Measurements from ENCODE around the gene RSRC2. TPM values are rescaled to one million over a fixed set of nuclear protein-coding genes. Genes with fewer than 3 reads are reported as not detected.

The RSRC2 gene
- total RNA-seq, 1 donor from 2014 or later = 124 TPM

DNA sequence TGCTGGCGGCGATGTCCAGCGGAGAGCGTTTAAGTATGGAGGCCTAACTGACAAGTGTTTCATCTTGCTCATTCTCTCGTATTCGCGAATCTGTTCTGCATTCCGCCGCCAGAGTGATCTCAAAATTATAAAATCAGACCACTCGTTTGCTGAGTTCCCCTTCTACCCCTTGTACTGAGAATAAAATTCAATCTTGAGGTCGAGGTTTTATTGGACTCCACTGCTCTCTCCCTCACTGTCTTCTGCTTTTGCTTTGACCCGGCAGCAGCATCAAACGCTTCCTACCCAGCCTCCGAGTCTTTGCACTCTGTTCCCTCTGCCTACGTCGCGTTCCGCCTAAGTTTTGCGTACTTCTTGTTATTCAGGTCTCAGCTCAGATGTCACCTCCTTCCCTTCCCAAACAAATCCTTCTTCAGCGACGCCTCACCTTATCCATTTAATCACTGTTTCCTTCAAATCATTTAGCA, 775 bp upstream of the RSRC2 start:
- Mint-ChIP-seq H3K27ac (no peak overlapping the region), H3K4me1 (ENCODE audit: low read depth) (peaks cover 15% of the 10 kb centered on the region), H3K36me3 (ENCODE audit: insufficient read depth) (peaks cover 9% of the 10 kb centered on the region), H3K9me3 (ENCODE audit: low read depth) (no peaks in the 10 kb centered on the region), H3K4me3 (ENCODE audit: low read depth) (no peak overlapping the region), H3K27me3 (no peaks in the 10 kb centered on the region)
- DNase-seq (ENCODE audit: low spot score, unreplicated experiment) = no peak
- TF ChIP-seq, protein P1, sequence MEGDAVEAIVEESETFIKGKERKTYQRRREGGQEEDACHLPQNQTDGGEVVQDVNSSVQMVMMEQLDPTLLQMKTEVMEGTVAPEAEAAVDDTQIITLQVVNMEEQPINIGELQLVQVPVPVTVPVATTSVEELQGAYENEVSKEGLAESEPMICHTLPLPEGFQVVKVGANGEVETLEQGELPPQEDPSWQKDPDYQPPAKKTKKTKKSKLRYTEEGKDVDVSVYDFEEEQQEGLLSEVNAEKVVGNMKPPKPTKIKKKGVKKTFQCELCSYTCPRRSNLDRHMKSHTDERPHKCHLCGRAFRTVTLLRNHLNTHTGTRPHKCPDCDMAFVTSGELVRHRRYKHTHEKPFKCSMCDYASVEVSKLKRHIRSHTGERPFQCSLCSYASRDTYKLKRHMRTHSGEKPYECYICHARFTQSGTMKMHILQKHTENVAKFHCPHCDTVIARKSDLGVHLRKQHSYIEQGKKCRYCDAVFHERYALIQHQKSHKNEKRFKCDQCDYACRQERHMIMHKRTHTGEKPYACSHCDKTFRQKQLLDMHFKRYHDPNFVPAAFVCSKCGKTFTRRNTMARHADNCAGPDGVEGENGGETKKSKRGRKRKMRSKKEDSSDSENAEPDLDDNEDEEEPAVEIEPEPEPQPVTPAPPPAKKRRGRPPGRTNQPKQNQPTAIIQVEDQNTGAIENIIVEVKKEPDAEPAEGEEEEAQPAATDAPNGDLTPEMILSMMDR (IDR thresholded peaks at IDR 0.05; ENCODE audit: unreplicated experiment) = no peak

GRCh38 chr12:122523846-122524718, 2.7 kb downstream of the RSRC2 start:
- Mint-ChIP-seq H3K4me3 (ENCODE audit: low read depth) (peak overlapping the region; percentile 94), H3K9me3 (ENCODE audit: low read depth) (no peaks in the 10 kb centered on the region), H3K27me3 (no peaks in the 10 kb centered on the region), H3K27ac (peak overlapping the region; percentile 95), H3K4me1 (ENCODE audit: low read depth) (peaks cover 21% of the 10 kb centered on the region), H3K36me3 (ENCODE audit: insufficient read depth) (peaks cover 19% of the 10 kb centered on the region)
- no peak for DNase-seq (ENCODE audit: low spot score, unreplicated experiment)
- TF ChIP-seq, protein P1 (IDR thresholded peaks at IDR 0.05; ENCODE audit: unreplicated experiment) = no peak

DNA sequence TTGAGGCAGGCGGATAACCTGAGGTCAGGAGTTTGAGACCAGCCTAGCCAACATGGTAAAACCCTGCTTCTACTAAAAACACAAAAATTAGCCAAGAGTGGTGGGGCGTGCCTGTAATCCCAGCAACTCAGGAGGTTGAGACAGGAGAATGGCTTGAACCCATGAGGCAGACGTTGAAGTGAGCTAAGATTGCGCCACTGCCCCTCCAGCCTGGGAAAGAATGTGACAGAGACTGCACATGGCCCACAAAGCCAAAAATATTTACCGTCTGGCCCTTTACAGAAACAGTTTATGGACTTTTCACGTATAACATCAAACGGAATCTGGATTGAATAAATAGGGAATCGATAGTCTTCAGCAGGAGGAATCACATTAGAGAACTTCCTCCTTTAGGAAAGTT, 3.5 kb downstream of the RSRC2 start:
- DNase-seq (ENCODE audit: low spot score, unreplicated experiment) = no peak
- Mint-ChIP-seq H3K27me3 (no peaks in the 10 kb centered on the region), H3K36me3 (ENCODE audit: insufficient read depth) (peaks cover 22% of the 10 kb centered on the region)

GRCh38 chr12:122520676-122521075, 6.1 kb downstream of the RSRC2 start:
- TF ChIP-seq, protein P1 (IDR thresholded peaks at IDR 0.05; ENCODE audit: unreplicated experiment) = no peak
- peaks cover 21% of the 10 kb centered on the region for H3K4me1 Mint-ChIP-seq (ENCODE audit: low read depth)
- H3K9me3 Mint-ChIP-seq (ENCODE audit: low read depth) = no peaks in the 10 kb centered on the region
- H3K27ac Mint-ChIP-seq = peak overlapping the region; percentile 67
- no peak for DNase-seq (ENCODE audit: low spot score, unreplicated experiment)
- H3K4me3 Mint-ChIP-seq (ENCODE audit: low read depth) = no peak overlapping the region
- peaks cover 38% of the 10 kb centered on the region for H3K36me3 Mint-ChIP-seq (ENCODE audit: insufficient read depth)
- no peaks in the 10 kb centered on the region for H3K27me3 Mint-ChIP-seq

More for the DNA sequence above, 3.5 kb downstream of the RSRC2 start:
- Mint-ChIP-seq H3K27ac (peak overlapping the region; percentile 95), H3K4me3 (ENCODE audit: low read depth) (peak overlapping the region; percentile 94), H3K4me1 (ENCODE audit: low read depth) (peaks cover 21% of the 10 kb centered on the region), H3K9me3 (ENCODE audit: low read depth) (no peaks in the 10 kb centered on the region)
- TF ChIP-seq, protein P1 (IDR thresholded peaks at IDR 0.05; ENCODE audit: unreplicated experiment) = no peak

- Mint-ChIP-seq H3K27me3 (no peaks in the 10 kb centered on the region), H3K4me3 (ENCODE audit: low read depth) (no peak overlapping the region), H3K4me1 (ENCODE audit: low read depth) (peaks cover 20% of the 10 kb centered on the region), H3K36me3 (ENCODE audit: insufficient read depth) (peaks cover 39% of the 10 kb centered on the region), H3K27ac (no peak overlapping the region), H3K9me3 (ENCODE audit: low read depth) (no peaks in the 10 kb centered on the region)
- TF ChIP-seq, protein P1 (IDR thresholded peaks at IDR 0.05; ENCODE audit: unreplicated experiment) = no peak
- DNase-seq (ENCODE audit: low spot score, unreplicated experiment) = no peak
These were observed 7.3 kb downstream of the RSRC2 start for GRCh38 chr12:122519418-122519817.

Measured in progenitor cell of endocrine pancreas (in vitro differentiated cells).